ENCODE results near the gene BMERB1. TPM values are rescaled to one million over a fixed set of nuclear protein-coding genes. Genes with fewer than 3 reads are reported as not detected.
A peak's percentile ranks its signal among the peaks of the same experiment; 100 is the strongest.

BMERB1 gene
- total and polyA plus RNA-seq, 9 of the 15 experiments (the other 6 are each of a cell fraction or from before 2014, with no cell fraction given): 0.29 to 2.9 (median 0.94) TPM

DNA sequence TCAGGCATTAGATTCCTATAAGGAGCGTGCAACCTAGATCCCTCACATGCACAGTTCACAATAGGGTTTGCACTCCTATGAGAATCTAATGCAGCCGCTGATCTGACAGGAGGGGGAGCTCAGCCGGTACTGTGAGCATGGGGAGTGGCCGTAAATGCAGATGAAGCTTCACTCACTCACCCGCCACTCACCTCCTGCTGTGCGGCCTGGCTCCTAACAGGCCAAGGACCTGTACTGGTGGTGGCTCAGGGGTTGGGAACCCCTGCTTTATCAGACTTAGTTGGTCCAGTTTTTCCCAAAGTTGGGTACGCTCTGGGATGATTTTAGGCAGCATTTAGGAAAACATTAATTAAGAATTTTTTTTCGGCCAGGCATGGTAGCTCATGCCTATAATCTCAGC lies 104.8 kb downstream of the BMERB1 start (continued):
- TF ChIP-seq, protein P1, sequence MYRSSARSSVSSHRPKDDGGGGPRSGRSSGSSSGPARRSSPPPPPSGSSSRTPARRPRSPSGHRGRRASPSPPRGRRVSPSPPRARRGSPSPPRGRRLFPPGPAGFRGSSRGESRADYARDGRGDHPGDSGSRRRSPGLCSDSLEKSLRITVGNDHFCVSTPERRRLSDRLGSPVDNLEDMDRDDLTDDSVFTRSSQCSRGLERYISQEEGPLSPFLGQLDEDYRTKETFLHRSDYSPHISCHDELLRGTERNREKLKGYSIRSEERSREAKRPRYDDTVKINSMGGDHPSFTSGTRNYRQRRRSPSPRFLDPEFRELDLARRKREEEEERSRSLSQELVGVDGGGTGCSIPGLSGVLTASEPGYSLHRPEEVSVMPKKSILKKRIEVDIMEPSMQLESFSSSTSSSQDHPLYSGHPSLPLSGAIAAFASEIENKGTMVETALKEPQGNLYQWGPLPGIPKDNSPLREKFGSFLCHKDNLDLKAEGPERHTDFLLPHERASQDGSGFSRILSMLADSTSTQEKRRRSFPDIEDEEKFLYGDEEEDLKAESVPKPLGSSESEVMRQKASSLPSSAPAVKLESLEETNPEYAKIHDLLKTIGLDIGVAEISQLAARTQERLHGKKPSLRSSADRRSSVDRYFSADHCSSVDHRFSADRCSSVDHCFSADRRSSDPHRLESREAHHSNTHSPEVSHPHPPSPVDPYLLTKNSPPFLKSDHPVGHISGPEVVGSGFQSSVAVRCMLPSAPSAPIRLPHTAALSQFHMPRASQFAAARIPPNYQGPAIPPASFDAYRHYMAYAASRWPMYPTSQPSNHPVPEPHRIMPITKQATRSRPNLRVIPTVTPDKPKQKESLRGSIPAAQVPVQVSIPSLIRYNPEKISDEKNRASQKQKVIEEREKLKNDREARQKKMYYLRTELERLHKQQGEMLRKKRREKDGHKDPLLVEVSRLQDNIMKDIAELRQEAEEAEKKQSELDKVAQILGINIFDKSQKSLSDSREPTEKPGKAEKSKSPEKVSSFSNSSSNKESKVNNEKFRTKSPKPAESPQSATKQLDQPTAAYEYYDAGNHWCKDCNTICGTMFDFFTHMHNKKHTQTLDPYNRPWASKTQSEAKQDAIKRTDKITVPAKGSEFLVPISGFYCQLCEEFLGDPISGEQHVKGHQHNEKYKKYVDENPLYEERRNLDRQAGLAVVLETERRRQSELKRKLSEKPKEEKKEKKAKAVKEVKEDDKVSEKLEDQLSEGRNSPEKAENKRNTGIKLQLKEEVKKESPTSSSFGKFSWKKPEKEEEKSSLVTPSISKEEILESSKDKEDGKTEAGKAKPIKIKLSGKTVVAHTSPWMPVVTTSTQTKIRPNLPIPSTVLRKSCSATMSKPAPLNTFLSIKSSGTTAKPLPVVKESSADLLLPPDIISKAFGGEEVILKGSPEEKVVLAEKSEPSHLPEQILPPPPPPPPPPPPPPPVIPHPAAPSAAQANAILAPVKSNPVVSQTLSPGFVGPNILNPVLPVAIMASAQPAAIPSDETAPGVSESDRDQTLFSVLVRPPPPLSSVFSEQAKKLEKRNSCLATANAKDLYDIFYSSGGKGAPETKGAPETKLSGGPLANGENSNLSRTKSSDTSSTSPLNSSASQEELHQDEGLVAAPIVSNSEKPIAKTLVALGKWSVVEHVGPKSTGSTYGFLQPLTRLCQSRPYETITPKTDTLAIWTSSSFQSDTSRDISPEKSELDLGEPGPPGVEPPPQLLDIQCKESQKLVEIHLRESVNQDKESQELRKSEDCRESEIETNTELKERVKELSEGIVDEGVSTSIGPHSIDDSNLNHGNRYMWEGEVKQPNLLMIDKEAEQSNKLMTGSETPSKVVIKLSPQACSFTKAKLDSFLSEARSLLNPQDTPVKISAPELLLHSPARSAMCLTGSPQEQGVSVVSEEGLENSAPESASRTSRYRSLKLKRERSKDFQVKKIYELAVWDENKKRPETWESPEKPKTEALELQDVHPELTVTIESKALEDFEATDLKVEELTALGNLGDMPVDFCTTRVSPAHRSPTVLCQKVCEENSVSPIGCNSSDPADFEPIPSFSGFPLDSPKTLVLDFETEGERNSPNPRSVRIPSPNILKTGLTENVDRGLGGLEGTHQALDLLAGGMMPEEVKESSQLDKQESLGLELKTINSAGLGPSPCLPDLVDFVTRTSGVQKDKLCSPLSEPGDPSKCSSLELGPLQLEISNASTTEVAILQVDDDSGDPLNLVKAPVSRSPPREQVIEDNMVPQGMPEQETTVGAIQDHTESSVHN (IDR thresholded peaks at IDR 0.05; ENCODE audit: borderline replicate concordance in 1 of 2, low read depth in 1 of 2): no peak
- TF ChIP-seq ZNF175 (CRISPR knock-in tag; IDR thresholded peaks at IDR 0.05; ENCODE audit: low read depth) (no peak), E2F8 (IDR thresholded peaks at IDR 0.05; ENCODE audit: low read depth, partially characterized antibody) (peak; percentile 20), NR2C1 (IDR thresholded peaks at IDR 0.05) (no peak), NR2C1 (tag; IDR thresholded peaks at IDR 0.05) (no peak), NRF1 (conservative IDR thresholded peaks at IDR 0.05 in 1 of 2, IDR thresholded peaks at IDR 0.05 in 1 of 2) (peak; percentile 25 to 42; a peak in 2 of 4 replicates), ZNF143 (CRISPR knock-in tag; IDR thresholded peaks at IDR 0.05) (no peak), ESRRB (CRISPR knock-in tag; IDR thresholded peaks at IDR 0.05; ENCODE audit: borderline replicate concordance) (no peak), RCOR1 (IDR thresholded peaks at IDR 0.05; ENCODE audit: borderline replicate concordance in 1 of 2, low read depth in 2 of 2, low read length in 2 of 2) (peak in 1 of 2 experiments; percentile 29; a peak in 1 of 4 replicates), TRIM28 (IDR thresholded peaks at IDR 0.05) (no peak), ATF7 (IDR thresholded peaks at IDR 0.05) (0 out of 2 replicates have a peak, but pooled peaks have one; percentile 38), SAFB (IDR thresholded peaks at IDR 0.05; ENCODE audit: borderline replicate concordance, low read depth, low read length) (no peak), JUNB (CRISPR knock-in tag; conservative IDR thresholded peaks at IDR 0.05) (no peak), NFIX (CRISPR knock-in tag; IDR thresholded peaks at IDR 0.05; ENCODE audit: low read depth) (no peak), ZNF830 (CRISPR knock-in tag; IDR thresholded peaks at IDR 0.05) (no peak), PHF20 (IDR thresholded peaks at IDR 0.05; ENCODE audit: partially characterized antibody) (no peak), EZH2 (IDR thresholded peaks at IDR 0.05; ENCODE audit: borderline replicate concordance, low read depth, low read length) (no peak), FOXM1 (IDR thresholded peaks at IDR 0.05; ENCODE audit: low read depth) (no peak), FOXM1 (CRISPR knock-in tag; IDR thresholded peaks at IDR 0.05; ENCODE audit: low read depth) (no peak)

Measured in K562 (cell line).